ENCODE results near the gene PPID. TPM values are rescaled to one million over a fixed set of nuclear protein-coding genes. Genes with fewer than 3 reads are reported as not detected.

The PPID gene
- total RNA-seq, 1 experiment from 2014 or later = 28.2 TPM

DNA sequence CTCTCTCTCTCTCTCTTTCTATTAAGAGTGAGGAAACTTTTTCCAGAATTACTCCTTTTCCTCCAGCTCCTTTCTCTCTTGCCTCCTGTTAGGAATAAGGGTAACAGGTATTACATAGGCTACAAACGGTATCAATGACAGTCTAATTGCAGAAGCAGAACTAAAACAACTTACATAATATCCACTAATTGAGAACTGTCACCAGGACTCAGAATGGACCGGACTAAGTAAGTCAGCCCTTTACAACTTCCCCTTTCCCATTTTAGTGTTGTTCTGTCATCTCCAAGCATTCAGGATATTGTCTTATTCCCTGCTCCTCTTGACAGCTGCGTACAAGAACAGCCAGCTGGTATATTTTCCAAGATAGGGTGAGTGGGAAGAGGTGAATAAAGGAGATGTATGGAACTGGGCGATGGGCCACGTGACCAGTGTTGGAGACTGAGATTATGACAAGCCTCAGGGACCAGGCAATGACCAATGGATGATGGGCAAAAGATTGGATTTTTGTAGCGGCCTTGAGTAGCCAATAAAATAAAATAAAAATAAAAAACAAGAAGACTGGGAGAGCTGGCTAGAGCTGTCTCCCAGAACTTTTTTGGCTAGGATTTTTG lies 43.3 kb upstream of the PPID start:
- Histone ChIP-seq H4K20me1 (ENCODE audit: insufficient read depth) (no peaks in the 10 kb centered on the region), H3K27me3 (ENCODE audit: insufficient read depth, low read depth) (no peaks in the 10 kb centered on the region), H3K9me3 (ENCODE audit: insufficient read depth, low read depth) (no peaks in the 10 kb centered on the region), H2AFZ (no peak overlapping the region), H3F3A (ENCODE audit: insufficient read depth, low read depth) (no peaks in the 10 kb centered on the region), H3K36me3 (ENCODE audit: low read depth) (no peaks in the 10 kb centered on the region), H3K27ac (no peak overlapping the region), H3K4me2 (no peak overlapping the region), H3K9me2 (ENCODE audit: insufficient read depth) (no peaks in the 10 kb centered on the region), H3K4me3 (no peak overlapping the region), H3K4me1 (replicated peaks; ENCODE audit: insufficient read depth) (no peaks in the 10 kb centered on the region), H3K79me2 (ENCODE audit: low read depth) (no peaks in the 10 kb centered on the region)
- POLR2A ChIA-PET (ENCODE audit: unreplicated experiment) = interaction anchor here (0.5 to 0.6 kb wide), 2 partner anchors 62 to 152 kb away, joined by 3 to 6 read pairs; no protein-coding TSS in a partner anchor
- intact Hi-C loops (cut with micrococcal nuclease; ENCODE audit: unreplicated experiment) = no loop called here
- CTCF ChIA-PET = no interaction called here
- no TSS peak for BruUV-seq (replicated peaks)
- DNase-seq = no peak
- TF ChIP-seq EZH2 (IDR thresholded peaks at IDR 0.05; ENCODE audit: low read depth) = no peak
- TF ChIP-seq, protein P1, sequence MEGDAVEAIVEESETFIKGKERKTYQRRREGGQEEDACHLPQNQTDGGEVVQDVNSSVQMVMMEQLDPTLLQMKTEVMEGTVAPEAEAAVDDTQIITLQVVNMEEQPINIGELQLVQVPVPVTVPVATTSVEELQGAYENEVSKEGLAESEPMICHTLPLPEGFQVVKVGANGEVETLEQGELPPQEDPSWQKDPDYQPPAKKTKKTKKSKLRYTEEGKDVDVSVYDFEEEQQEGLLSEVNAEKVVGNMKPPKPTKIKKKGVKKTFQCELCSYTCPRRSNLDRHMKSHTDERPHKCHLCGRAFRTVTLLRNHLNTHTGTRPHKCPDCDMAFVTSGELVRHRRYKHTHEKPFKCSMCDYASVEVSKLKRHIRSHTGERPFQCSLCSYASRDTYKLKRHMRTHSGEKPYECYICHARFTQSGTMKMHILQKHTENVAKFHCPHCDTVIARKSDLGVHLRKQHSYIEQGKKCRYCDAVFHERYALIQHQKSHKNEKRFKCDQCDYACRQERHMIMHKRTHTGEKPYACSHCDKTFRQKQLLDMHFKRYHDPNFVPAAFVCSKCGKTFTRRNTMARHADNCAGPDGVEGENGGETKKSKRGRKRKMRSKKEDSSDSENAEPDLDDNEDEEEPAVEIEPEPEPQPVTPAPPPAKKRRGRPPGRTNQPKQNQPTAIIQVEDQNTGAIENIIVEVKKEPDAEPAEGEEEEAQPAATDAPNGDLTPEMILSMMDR (conservative IDR thresholded peaks at IDR 0.05) = no peak

DNA sequence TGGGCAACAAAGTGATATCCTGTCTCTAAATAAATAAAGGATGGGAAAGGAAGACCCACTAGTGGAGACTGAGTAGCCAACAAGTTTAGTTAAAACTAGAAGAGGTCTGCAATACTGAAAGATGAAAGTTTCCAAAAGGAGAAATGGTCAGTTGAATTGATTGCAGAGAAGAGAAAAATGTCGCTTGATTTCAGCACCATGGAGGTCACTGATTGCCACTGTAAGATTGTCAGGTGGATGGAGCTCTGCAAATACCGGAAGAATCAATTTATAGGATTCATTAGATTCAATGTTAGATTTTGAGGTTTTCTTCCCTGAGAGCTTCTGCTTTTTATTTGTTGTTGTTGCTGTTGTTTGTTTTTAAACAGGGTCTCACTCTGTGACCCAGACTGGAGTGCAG lies 40.3 kb upstream of the PPID start:
- no TSS peak for BruUV-seq (replicated peaks)
- TF ChIP-seq, protein P1 (conservative IDR thresholded peaks at IDR 0.05) = no peak
- TF ChIP-seq EZH2 (IDR thresholded peaks at IDR 0.05; ENCODE audit: low read depth) = no peak
- Histone ChIP-seq H3F3A (ENCODE audit: insufficient read depth, low read depth) (no peaks in the 10 kb centered on the region), H3K79me2 (ENCODE audit: low read depth) (no peaks in the 10 kb centered on the region), H3K4me3 (no peak overlapping the region), H3K27me3 (ENCODE audit: insufficient read depth, low read depth) (no peaks in the 10 kb centered on the region), H3K4me2 (no peak overlapping the region), H2AFZ (no peak overlapping the region), H3K36me3 (ENCODE audit: low read depth) (no peaks in the 10 kb centered on the region), H4K20me1 (ENCODE audit: insufficient read depth) (no peaks in the 10 kb centered on the region), H3K9me3 (ENCODE audit: insufficient read depth, low read depth) (no peaks in the 10 kb centered on the region), H3K4me1 (replicated peaks; ENCODE audit: insufficient read depth) (no peaks in the 10 kb centered on the region), H3K27ac (no peak overlapping the region), H3K9me2 (ENCODE audit: insufficient read depth) (no peaks in the 10 kb centered on the region)
- intact Hi-C loops (cut with micrococcal nuclease; ENCODE audit: unreplicated experiment) = no loop called here
- POLR2A ChIA-PET (ENCODE audit: unreplicated experiment) = interaction anchor here (0.5 kb wide), 1 partner anchor 47 kb away, joined by 5 read pairs; no protein-coding TSS in a partner anchor
- DNase-seq = no peak
- CTCF ChIA-PET = no interaction called here

DNA sequence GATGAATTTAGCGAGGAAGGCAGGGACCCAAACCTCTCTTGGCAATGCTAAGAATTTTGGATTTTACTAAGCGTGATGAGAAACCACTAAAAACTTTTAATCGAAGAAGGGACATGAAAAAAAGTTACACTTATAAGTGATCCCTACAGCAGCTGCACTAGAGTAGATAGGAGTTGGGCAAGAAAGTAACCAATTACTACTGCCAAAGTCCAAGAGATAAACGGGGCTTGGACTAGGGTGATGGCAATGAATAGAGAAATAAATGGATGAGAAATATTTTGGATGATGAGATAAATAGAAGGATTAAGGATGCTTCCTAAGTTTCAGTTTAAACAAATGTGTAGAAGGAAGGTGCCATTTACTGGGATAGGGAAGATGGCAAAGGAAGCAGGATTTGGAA lies 39.4 kb upstream of the PPID start:
- Histone ChIP-seq H2AFZ (no peak overlapping the region), H3K4me2 (no peak overlapping the region), H3K4me3 (no peak overlapping the region), H3K4me1 (replicated peaks; ENCODE audit: insufficient read depth) (no peaks in the 10 kb centered on the region), H3F3A (ENCODE audit: insufficient read depth, low read depth) (no peaks in the 10 kb centered on the region), H3K36me3 (ENCODE audit: low read depth) (no peaks in the 10 kb centered on the region), H3K27me3 (ENCODE audit: insufficient read depth, low read depth) (no peaks in the 10 kb centered on the region), H3K9me2 (ENCODE audit: insufficient read depth) (no peaks in the 10 kb centered on the region), H3K79me2 (ENCODE audit: low read depth) (no peaks in the 10 kb centered on the region), H3K9me3 (ENCODE audit: insufficient read depth, low read depth) (no peaks in the 10 kb centered on the region), H3K27ac (no peak overlapping the region), H4K20me1 (ENCODE audit: insufficient read depth) (no peaks in the 10 kb centered on the region)
- no TSS peak for BruUV-seq (replicated peaks)
- TF ChIP-seq EZH2 (IDR thresholded peaks at IDR 0.05; ENCODE audit: low read depth) = no peak
- TF ChIP-seq, protein P1 (conservative IDR thresholded peaks at IDR 0.05) = no peak
- intact Hi-C loops (cut with micrococcal nuclease; ENCODE audit: unreplicated experiment) = no loop called here
- ChIA-PET POLR2A (ENCODE audit: unreplicated experiment) (no interaction called here), CTCF (no interaction called here)
- no peak for DNase-seq
